HG03066 (cell line): ENCODE data around the gene TMEM37.
"Not testable (repeated sequence)": the region's sequence is repeated elsewhere in the genome, so short reads cannot be mapped to it uniquely, and the experiment has no call there.

Experiments
- ATAC-seq: cut with Tn5 transposase; IDR thresholded peaks from one replicate; pipeline ENCODE4 v1.9.1; 2021; ENCODE audit warnings: low read depth; ENCODE audit not compliant: unreplicated experiment

TMEM37 gene

GRCh38 chr2:119431155-119431975 is at the start of gene TMEM37:
Gene TMEM37, plus strand, starts transcription at chr2:119431854. Its CDS starts 50 bp downstream, at chr2:119431904.
- ATAC-seq = peak; percentile 57

GRCh38 chr2:119383410-119384140 is 48.1 kb upstream of the TMEM37 start:
- ATAC-seq = no peak

GRCh38 chr2:119384971-119385370 is 46.7 kb upstream of the TMEM37 start:
- ATAC-seq = no peak

GRCh38 chr2:119385466-119385865 is 46.2 kb upstream of the TMEM37 start:
- no peak for ATAC-seq

GRCh38 chr2:119387381-119388129 is 44.1 kb upstream of the TMEM37 start:
- ATAC-seq = peak; percentile 79

GRCh38 chr2:119389615-119390306 is 41.9 kb upstream of the TMEM37 start:
- ATAC-seq = no peak

GRCh38 chr2:119393971-119394748 is 37.5 kb upstream of the TMEM37 start:
- no peak for ATAC-seq

GRCh38 chr2:119397196-119397595 is 34.5 kb upstream of the TMEM37 start:
- no peak for ATAC-seq

GRCh38 chr2:119402106-119402505 is 29.5 kb upstream of the TMEM37 start:
- no peak for ATAC-seq

- ATAC-seq = no peak
These were observed 28.8 kb upstream of the TMEM37 start for GRCh38 chr2:119402645-119403560.

- ATAC-seq = not testable (repeated sequence)
These were observed 28.0 kb upstream of the TMEM37 start for GRCh38 chr2:119403618-119404017.

GRCh38 chr2:119405151-119405550 is 26.5 kb upstream of the TMEM37 start:
- no peak for ATAC-seq

GRCh38 chr2:119407430-119408220 is 24.0 kb upstream of the TMEM37 start:
- no peak for ATAC-seq

GRCh38 chr2:119408221-119408619 is 23.4 kb upstream of the TMEM37 start:
- no peak for ATAC-seq

- ATAC-seq = no peak
These were observed 22.1 kb upstream of the TMEM37 start for GRCh38 chr2:119409506-119409905.

GRCh38 chr2:119414894-119415293 is 16.8 kb upstream of the TMEM37 start:
- ATAC-seq = no peak

- ATAC-seq = no peak
These were observed 16.0 kb upstream of the TMEM37 start for GRCh38 chr2:119415630-119416029.
